T follicular helper cell (primary cell): ENCODE data around the gene LRRC1.

Experiments
- DNase-seq: peaks from one replicate; pipeline ENCODE4 v3.0.0-alpha.2; 2020; ENCODE audit warnings: low read depth

The LRRC1 gene

GRCh38 chr6:53846250-53846649 is 51.4 kb downstream of the LRRC1 start:
- DNase-seq, result no peak

GRCh38 chr6:53847796-53848314 is 53.0 kb downstream of the LRRC1 start:
- no peak for DNase-seq

- no peak for DNase-seq
Measured at GRCh38 chr6:53850527-53850926, 55.7 kb downstream of the LRRC1 start.

GRCh38 chr6:53851561-53851960 is 56.8 kb downstream of the LRRC1 start:
- DNase-seq, result no peak

- DNase-seq, result no peak
Measured at GRCh38 chr6:53852805-53853204, 58.0 kb downstream of the LRRC1 start.

- no peak for DNase-seq
Measured at GRCh38 chr6:53854843-53855567, 60.2 kb downstream of the LRRC1 start.

- DNase-seq, result no peak
Measured at GRCh38 chr6:53855940-53856339, 61.1 kb downstream of the LRRC1 start.

- no peak for DNase-seq
Measured at GRCh38 chr6:53857318-53858094, 62.7 kb downstream of the LRRC1 start.

- DNase-seq, result no peak
Measured at GRCh38 chr6:53858196-53858595, 63.4 kb downstream of the LRRC1 start.

GRCh38 chr6:53858913-53859312 is 64.1 kb downstream of the LRRC1 start:
- DNase-seq, result no peak

- no peak for DNase-seq
Measured at GRCh38 chr6:53860511-53860910, 65.7 kb downstream of the LRRC1 start.

GRCh38 chr6:53861518-53861917 is 66.7 kb downstream of the LRRC1 start:
- no peak for DNase-seq

- no peak for DNase-seq
Measured at GRCh38 chr6:53862662-53863462, 68.1 kb downstream of the LRRC1 start.

GRCh38 chr6:53864781-53865180 is 70.0 kb downstream of the LRRC1 start:
- no peak for DNase-seq

GRCh38 chr6:53866226-53866625 is 71.4 kb downstream of the LRRC1 start:
- no peak for DNase-seq

- no peak for DNase-seq
Measured at GRCh38 chr6:53868626-53869025, 73.8 kb downstream of the LRRC1 start.

- no peak for DNase-seq
Measured at GRCh38 chr6:53869964-53870363, 75.2 kb downstream of the LRRC1 start.

GRCh38 chr6:53873922-53874321 is 79.1 kb downstream of the LRRC1 start:
- DNase-seq, result no peak

- no peak for DNase-seq
Measured at GRCh38 chr6:53874964-53875363, 80.2 kb downstream of the LRRC1 start.

- no peak for DNase-seq
Measured at GRCh38 chr6:53877151-53877550, 82.3 kb downstream of the LRRC1 start.

- DNase-seq, result no peak
Measured at GRCh38 chr6:53878808-53879207, 84.0 kb downstream of the LRRC1 start.

GRCh38 chr6:53879608-53880007 is 84.8 kb downstream of the LRRC1 start:
- no peak for DNase-seq
